ENCODE data around the gene CA4.
"Not testable (repeated sequence)": the region's sequence is repeated elsewhere in the genome, so short reads cannot be mapped to it uniquely, and the experiment has no call there.

Gene CA4

DNA sequence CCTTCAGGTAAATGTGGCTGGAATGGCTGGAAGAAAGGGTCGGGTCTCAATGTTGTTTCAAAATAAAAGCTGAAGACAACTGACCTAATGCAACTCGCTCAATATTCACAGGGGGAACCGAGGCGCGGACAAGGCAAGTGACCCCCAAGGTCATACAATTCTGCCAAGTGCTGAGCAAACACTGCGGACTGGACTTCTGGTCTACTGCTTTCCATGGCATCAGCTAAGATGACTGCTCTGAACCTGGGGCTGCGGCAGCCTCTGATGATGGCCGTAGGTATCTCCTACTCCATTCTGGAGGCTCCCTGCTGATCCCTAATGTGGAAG, 21.9 kb downstream of the CA4 start:
- TF ChIP-seq, protein P1, sequence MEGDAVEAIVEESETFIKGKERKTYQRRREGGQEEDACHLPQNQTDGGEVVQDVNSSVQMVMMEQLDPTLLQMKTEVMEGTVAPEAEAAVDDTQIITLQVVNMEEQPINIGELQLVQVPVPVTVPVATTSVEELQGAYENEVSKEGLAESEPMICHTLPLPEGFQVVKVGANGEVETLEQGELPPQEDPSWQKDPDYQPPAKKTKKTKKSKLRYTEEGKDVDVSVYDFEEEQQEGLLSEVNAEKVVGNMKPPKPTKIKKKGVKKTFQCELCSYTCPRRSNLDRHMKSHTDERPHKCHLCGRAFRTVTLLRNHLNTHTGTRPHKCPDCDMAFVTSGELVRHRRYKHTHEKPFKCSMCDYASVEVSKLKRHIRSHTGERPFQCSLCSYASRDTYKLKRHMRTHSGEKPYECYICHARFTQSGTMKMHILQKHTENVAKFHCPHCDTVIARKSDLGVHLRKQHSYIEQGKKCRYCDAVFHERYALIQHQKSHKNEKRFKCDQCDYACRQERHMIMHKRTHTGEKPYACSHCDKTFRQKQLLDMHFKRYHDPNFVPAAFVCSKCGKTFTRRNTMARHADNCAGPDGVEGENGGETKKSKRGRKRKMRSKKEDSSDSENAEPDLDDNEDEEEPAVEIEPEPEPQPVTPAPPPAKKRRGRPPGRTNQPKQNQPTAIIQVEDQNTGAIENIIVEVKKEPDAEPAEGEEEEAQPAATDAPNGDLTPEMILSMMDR (conservative IDR thresholded peaks at IDR 0.05; ENCODE audit: low read depth, low read length) = no peak
- no peak overlapping the region for H3K4me3 ChIP-seq (ENCODE audit: low read depth, low read length)
- DNase-seq (ENCODE audit: low read depth) = no peak

DNA sequence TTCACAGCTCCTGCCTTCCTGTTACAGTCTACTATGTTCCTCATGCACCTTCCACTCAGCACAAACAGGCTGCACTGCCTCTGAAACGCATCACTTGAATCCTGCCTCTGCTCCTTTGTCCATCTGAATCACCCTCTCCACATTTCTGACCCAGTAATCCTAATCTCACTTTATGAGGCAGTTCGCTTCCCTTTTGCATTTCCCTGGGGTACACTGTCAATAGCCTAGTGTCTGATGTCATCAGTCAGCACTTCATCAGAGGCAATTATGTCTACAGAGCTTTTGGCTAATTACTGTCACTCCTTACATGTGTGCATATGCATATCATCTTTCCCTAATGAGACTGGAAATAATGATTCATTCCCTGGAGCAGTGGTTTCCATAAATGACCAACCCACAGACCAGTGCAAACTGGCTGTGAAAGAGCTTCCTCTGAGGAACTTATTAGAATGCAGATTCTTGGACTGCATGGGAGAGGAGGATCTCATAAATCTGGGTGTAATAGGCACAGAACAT, 23.6 kb downstream of the CA4 start:
- TF ChIP-seq, protein P1 (conservative IDR thresholded peaks at IDR 0.05; ENCODE audit: low read depth, low read length) = no peak
- H3K4me3 ChIP-seq (ENCODE audit: low read depth, low read length) = no peak overlapping the region
- no peak for DNase-seq (ENCODE audit: low read depth)

- TF ChIP-seq, protein P1 (conservative IDR thresholded peaks at IDR 0.05; ENCODE audit: low read depth, low read length) = no peak
- DNase-seq (ENCODE audit: low read depth) = no peak
- H3K4me3 ChIP-seq (ENCODE audit: low read depth, low read length) = no peak overlapping the region
These were observed 24.3 kb downstream of the CA4 start for GRCh38 chr17:60174035-60174434.

GRCh38 chr17:60174767-60175166, 25.0 kb downstream of the CA4 start:
- not testable (repeated sequence) for H3K4me3 ChIP-seq (ENCODE audit: low read depth, low read length)
- peak; percentile 23 for DNase-seq (ENCODE audit: low read depth)
- TF ChIP-seq, protein P1 (conservative IDR thresholded peaks at IDR 0.05; ENCODE audit: low read depth, low read length) = peak; percentile 45

DNA sequence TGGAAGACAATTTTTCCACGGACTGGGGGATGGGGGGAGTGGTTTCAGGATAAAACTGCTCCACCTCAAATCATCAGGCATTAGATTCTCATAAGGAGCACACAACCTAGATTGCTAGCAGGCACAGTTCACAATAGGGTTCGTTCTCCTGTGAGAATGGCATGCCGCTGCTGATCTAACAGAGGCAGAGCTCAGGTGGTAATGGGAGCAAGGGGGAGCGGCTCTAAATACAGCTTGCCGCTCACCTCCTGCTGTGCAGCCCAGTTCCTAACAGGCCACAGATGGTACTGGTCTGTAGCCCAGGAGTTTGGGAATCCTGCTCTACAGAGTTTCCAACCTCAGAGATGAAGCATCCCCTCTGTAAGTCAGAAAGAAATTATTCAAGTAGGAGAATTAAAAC, 27.0 kb downstream of the CA4 start:
- not testable (repeated sequence) for H3K4me3 ChIP-seq (ENCODE audit: low read depth, low read length); DNase-seq (ENCODE audit: low read depth)

GRCh38 chr17:60178180-60178579, 28.4 kb downstream of the CA4 start:
- DNase-seq (ENCODE audit: low read depth); H3K4me3 ChIP-seq (ENCODE audit: low read depth, low read length): not testable (repeated sequence)

DNA sequence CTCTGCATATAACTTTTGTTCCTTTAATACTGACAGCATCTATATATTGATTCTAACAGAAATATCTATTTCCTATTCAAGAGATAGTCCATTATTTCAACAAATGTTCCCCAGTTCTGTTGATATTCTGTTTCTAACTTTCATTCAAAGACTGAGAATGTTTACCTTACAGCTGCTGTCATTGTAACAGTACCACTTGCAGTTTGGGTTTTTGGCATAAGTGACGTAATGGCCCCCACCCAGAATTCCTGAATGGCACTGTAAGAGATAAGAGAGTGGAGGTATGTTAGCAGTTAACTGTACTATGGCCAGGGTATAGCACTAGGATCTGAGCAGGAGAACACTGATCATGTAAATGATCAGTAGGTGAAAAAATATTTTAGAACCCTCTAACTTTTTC, 30.6 kb downstream of the CA4 start:
- not testable (repeated sequence) for H3K4me3 ChIP-seq (ENCODE audit: low read depth, low read length); DNase-seq (ENCODE audit: low read depth)

GRCh38 chr17:60186372-60186771, 36.6 kb downstream of the CA4 start:
- DNase-seq (ENCODE audit: low read depth); H3K4me3 ChIP-seq (ENCODE audit: low read depth, low read length): not testable (repeated sequence)

DNA sequence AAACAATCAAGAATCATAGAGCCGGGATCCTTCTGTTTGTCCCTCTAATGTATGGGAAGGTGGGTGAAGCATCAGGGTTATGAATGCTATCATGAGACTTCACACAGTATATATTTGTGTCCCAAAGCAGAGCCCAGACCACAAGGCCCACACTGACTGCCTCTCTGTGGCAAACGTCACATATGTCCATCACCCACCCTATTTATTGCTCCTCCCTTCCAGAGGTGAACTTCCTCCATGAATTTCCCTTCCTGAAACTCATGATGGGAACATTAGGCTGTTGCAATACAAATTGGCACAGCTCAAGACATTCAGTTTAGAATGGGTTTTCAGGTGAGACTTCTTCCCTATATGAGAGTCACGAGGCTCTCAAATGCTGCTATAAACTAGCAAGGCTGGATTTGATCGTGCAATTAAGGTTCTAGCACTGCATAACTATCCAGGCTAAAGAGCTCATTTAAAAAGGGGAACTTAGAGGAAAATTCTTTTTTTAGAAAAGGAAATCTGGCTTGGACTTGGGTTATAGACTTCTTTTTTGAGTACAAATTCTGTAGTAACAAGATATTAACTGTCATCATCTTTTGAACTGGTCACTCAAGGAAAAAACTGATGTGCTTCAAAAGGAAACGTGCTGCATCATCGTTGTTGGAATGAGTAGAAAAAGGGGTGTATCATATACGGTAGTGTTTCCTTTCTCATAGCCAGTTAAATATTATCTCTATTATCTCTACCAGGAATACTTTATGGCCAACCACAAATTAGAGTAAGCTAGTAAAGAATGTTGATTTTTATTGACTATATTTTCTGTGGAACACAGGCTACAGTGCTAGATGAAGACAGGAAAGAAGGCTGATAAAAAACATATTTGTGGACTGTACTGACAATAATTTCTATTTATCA, 37.3 kb downstream of the CA4 start:
- H3K4me3 ChIP-seq (ENCODE audit: low read depth, low read length) = not testable (repeated sequence)
- peak; percentile 69 for DNase-seq (ENCODE audit: low read depth)

GRCh38 chr17:60188759-60189158, 39.0 kb downstream of the CA4 start:
- DNase-seq (ENCODE audit: low read depth) = no peak
- TF ChIP-seq, protein P1 (conservative IDR thresholded peaks at IDR 0.05; ENCODE audit: low read depth, low read length) = no peak
- no peak overlapping the region for H3K4me3 ChIP-seq (ENCODE audit: low read depth, low read length)

DNA sequence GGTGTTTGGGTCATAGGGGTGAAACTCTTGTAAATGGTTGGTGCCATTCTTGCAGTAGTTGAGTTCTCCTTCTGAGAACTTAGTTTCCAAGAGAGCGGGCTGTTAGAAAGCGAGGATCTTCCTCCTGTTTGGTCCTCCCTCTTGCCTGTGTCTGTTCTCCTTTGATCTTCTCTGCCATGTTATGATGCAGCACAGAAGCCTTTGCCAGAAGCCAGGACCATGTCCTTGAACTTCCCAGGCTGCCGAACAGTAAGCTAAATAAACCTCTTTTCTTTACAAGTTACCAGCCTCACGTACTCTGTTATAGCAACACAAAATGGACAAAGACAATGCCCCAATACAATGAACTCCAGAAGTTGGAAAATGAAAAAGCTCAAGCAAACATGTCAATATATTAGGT, 40.3 kb downstream of the CA4 start:
- DNase-seq (ENCODE audit: low read depth); H3K4me3 ChIP-seq (ENCODE audit: low read depth, low read length): not testable (repeated sequence)

DNA sequence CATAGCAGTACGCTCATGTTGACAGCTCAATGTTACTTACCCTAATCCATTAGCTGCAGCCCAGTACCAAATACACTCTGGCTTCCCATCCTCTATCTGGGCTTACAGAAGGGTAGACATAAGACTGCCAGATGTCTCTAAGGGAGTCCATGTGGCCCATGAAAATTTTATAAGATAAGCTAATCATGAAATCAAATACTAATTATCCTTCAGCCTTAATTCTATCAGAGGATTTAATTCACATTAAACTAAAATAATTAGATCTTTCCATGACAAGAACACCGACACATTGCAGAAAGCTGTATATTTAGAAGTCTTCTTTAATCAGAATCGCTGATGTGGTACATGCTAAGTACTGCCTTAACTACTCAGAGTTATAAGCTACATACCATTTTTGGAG, 43.3 kb downstream of the CA4 start:
- H3K4me3 ChIP-seq (ENCODE audit: low read depth, low read length); DNase-seq (ENCODE audit: low read depth): not testable (repeated sequence)
